ENCODE measurements around the gene SIK3.
A peak's percentile ranks its signal among the peaks of the same experiment; 100 is the strongest.
"Not testable (repeated sequence)": the region's sequence is repeated elsewhere in the genome, so short reads cannot be mapped to it uniquely, and the experiment has no call there.

The SIK3 gene

GRCh38 chr11:117045956-117046355 lies 52.3 kb downstream of the SIK3 start:
- ATAC-seq: no peak
- DNase-seq: no peak

- DNase-seq (no peak), ATAC-seq (no peak)
Measured at GRCh38 chr11:117045196-117045595, 53.0 kb downstream of the SIK3 start.

- DNase-seq: no peak
- no peak for ATAC-seq
Measured at GRCh38 chr11:117044287-117045035, 53.8 kb downstream of the SIK3 start.

GRCh38 chr11:117042689-117043088 lies 55.5 kb downstream of the SIK3 start:
- DNase-seq: no peak
- no peak for ATAC-seq

GRCh38 chr11:117039900-117040299 lies 58.3 kb downstream of the SIK3 start:
- ATAC-seq: peak; percentile 86

GRCh38 chr11:117039270-117039669 lies 59.0 kb downstream of the SIK3 start:
- ATAC-seq: no peak
- DNase-seq: no peak

More at GRCh38 chr11:117039900-117040299, 58.3 kb downstream of the SIK3 start:
- peak; percentile 17 for DNase-seq

- ATAC-seq (no peak), DNase-seq (no peak)
Measured at GRCh38 chr11:117037975-117038350, 60.3 kb downstream of the SIK3 start.

- no peak for DNase-seq
- ATAC-seq: peak; percentile 15
Measured at GRCh38 chr11:117037279-117037974, 60.8 kb downstream of the SIK3 start.

- no peak for ATAC-seq
- no peak for DNase-seq
Measured at GRCh38 chr11:117034901-117035300, 63.3 kb downstream of the SIK3 start.

- DNase-seq (no peak), ATAC-seq (peak; percentile 89)
Measured at GRCh38 chr11:117026593-117027330, 71.5 kb downstream of the SIK3 start.

GRCh38 chr11:117023707-117024106 lies 74.5 kb downstream of the SIK3 start:
- not testable (repeated sequence) for DNase-seq, ATAC-seq

- DNase-seq (no peak), ATAC-seq (no peak)
Measured at GRCh38 chr11:117023178-117023577, 75.0 kb downstream of the SIK3 start.

- DNase-seq (no peak), ATAC-seq (peak; percentile 31)
Measured at GRCh38 chr11:117022526-117022925, 75.7 kb downstream of the SIK3 start.

GRCh38 chr11:117020869-117021564 lies 77.2 kb downstream of the SIK3 start:
- ATAC-seq: no peak
- DNase-seq: no peak

GRCh38 chr11:117020287-117020686 lies 77.9 kb downstream of the SIK3 start:
- DNase-seq: peak; percentile 68
- peak; percentile 65 for ATAC-seq

GRCh38 chr11:117019871-117020270 lies 78.4 kb downstream of the SIK3 start:
- ATAC-seq (peak; percentile 16), DNase-seq (no peak)

GRCh38 chr11:117017456-117017855 lies 80.8 kb downstream of the SIK3 start:
- ATAC-seq (no peak), DNase-seq (no peak)

- ATAC-seq (no peak), DNase-seq (no peak)
Measured at GRCh38 chr11:117016747-117017146, 81.5 kb downstream of the SIK3 start.

GRCh38 chr11:117016246-117016645 lies 82.0 kb downstream of the SIK3 start:
- no peak for DNase-seq
- ATAC-seq: no peak

GRCh38 chr11:117011541-117011898 lies 86.7 kb downstream of the SIK3 start:
- peak; percentile 65 for ATAC-seq

GRCh38 chr11:117010808-117011540 lies 87.3 kb downstream of the SIK3 start:
- no peak for DNase-seq
- peak; percentile 91 for ATAC-seq

More at GRCh38 chr11:117011541-117011898, 86.7 kb downstream of the SIK3 start:
- no peak for DNase-seq

Measured in stimulated activated naive CD8-positive, alpha-beta T cell treated with anti-CD3 and anti-CD28 coated beads, Interleukin-15, Interleukin-2, amounts not matched to agents 100 U/mL and 50 U/mL, for 24 hours (primary cell).